IMR-90 (cell line): ENCODE results near the gene GALNT5. TPM values are rescaled to one million over a fixed set of nuclear protein-coding genes. Genes with fewer than 3 reads are reported as not detected.

Source experiments
- ATAC-seq: fragments of 200-7000 bp; cut with Tn5 transposase; 2 replicates; pipeline ENCODE4 v1.9.1; 2020; ENCODE audit warnings: low read depth, mild to moderate bottlenecking, moderate library complexity
- BruUV-seq: library from RNA; stranded (reverse); fragments of 400-500 nt; replicated peaks from 2 replicates; lab custom pipeline; 2021; lab: Mats Ljungman, UMichigan
- CTCF ChIA-PET: fragments of 300-600 bp; formaldehyde crosslinking; extraction: SDS; loops from one replicate; lab custom pipeline; 2021; ENCODE audit warnings: antibody characterized with exemption; lab: Yijun Ruan, JAX
- POLR2A ChIA-PET: fragments of 300-600 bp; sonication (Branson Sonifier 250); formaldehyde crosslinking; loops from one replicate; lab custom pipeline; 2022; ENCODE audit warnings: antibody characterized with exemption; ENCODE audit not compliant: unreplicated experiment; lab: Charles Lee
- DNase-seq: peaks from one replicate; pipeline ENCODE4 v3.0.0; 2013
- H2AFZ ChIP-seq: replicated peaks from 2 replicates; pipeline ENCODE3; 2013; ENCODE audit warnings: low read length, mild to moderate bottlenecking; ENCODE audit not compliant: poor library complexity
- H2AK5ac ChIP-seq: 2 replicates; pipeline ENCODE4 v1.6.1; 2013; ENCODE audit warnings: low read depth, low read length, inconsistent platforms
- H2AK9ac ChIP-seq: replicated peaks from 2 replicates; pipeline ENCODE3; 2013; ENCODE audit warnings: mild to moderate bottlenecking, low read depth, low read length, moderate library complexity; ENCODE audit not compliant: poor library complexity
- H2BK120ac ChIP-seq: 2 replicates; pipeline ENCODE4 v1.6.1; 2013; ENCODE audit warnings: low read depth, low read length, inconsistent platforms
- H2BK15ac ChIP-seq: 3 replicates; pipeline ENCODE4 v1.6.1; 2013; ENCODE audit warnings: low read depth, low read length, inconsistent platforms
- H2BK20ac ChIP-seq: 2 replicates; pipeline ENCODE4 v1.6.1; 2013; ENCODE audit warnings: low read depth, mild to moderate bottlenecking, inconsistent platforms, low read length, moderate library complexity
- H2BK5ac ChIP-seq: 2 replicates; pipeline ENCODE4 v1.6.1; 2013; ENCODE audit warnings: mild to moderate bottlenecking, low read depth, low read length, inconsistent platforms; ENCODE audit not compliant: poor library complexity, severe bottlenecking
- H3K14ac ChIP-seq: replicated peaks from 2 replicates; pipeline ENCODE4 v1.6.1; 2013; ENCODE audit warnings: low read depth, low read length, inconsistent platforms
- H3K18ac ChIP-seq: 2 replicates; pipeline ENCODE4 v1.6.1; 2013; ENCODE audit warnings: low read depth, low read length, control low read depth
- H3K23ac ChIP-seq: 2 replicates; pipeline ENCODE4 v1.6.1; 2013; ENCODE audit warnings: low read depth, low read length, inconsistent platforms
- H3K27ac ChIP-seq: 2 replicates; pipeline ENCODE4 v1.5.1; 2013; ENCODE audit warnings: mild to moderate bottlenecking, control low read depth, low read length; ENCODE audit not compliant: insufficient read depth
- H3K27me3 ChIP-seq: 2 replicates; pipeline ENCODE4 v1.6.1; 2013; ENCODE audit warnings: low read length; ENCODE audit not compliant: control insufficient read depth, insufficient read depth
- H3K36me3 ChIP-seq: 2 replicates; pipeline ENCODE4 v1.6.1; 2013; ENCODE audit warnings: low read length, mixed read lengths; ENCODE audit not compliant: control insufficient read depth, insufficient read depth
- H3K4ac ChIP-seq: 2 replicates; pipeline ENCODE4 v1.6.1; 2013; ENCODE audit warnings: low read depth, low read length, inconsistent platforms
- H3K4me1 ChIP-seq: 2 replicates; pipeline ENCODE4 v1.6.1; 2013; ENCODE audit warnings: low read length, mixed read lengths; ENCODE audit not compliant: control insufficient read depth, insufficient read depth
- H3K4me2 ChIP-seq: 2 replicates; pipeline ENCODE4 v1.6.1; 2013; ENCODE audit warnings: low read depth, mild to moderate bottlenecking, control low read depth, low read length, moderate library complexity
- H3K4me3 ChIP-seq: 2 replicates; pipeline ENCODE4 v1.5.1; 2013; ENCODE audit warnings: low read depth, mild to moderate bottlenecking, control low read depth, low read length, moderate library complexity; ENCODE audit not compliant: insufficient read depth
- H3K56ac ChIP-seq: 2 replicates; pipeline ENCODE4 v1.6.1; 2013; ENCODE audit warnings: low read length, inconsistent platforms; ENCODE audit not compliant: insufficient read depth; ENCODE audit errors: extremely low read depth
- H3K79me1 ChIP-seq, 2 experiments: 2 replicates each; pipeline ENCODE4 v1.6.1; 2013; ENCODE audit warnings: low read length in 2 of 2, inconsistent platforms in 1 of 2, low read depth in 1 of 2
- H3K9ac ChIP-seq: 2 replicates; pipeline ENCODE4 v1.6.1; 2013; ENCODE audit warnings: low read depth, low read length, control low read depth
- H3K9me1 ChIP-seq: 2 replicates; pipeline ENCODE4 v1.6.1; 2013; ENCODE audit warnings: low read length, inconsistent platforms; ENCODE audit not compliant: insufficient read depth
- H3K9me3 ChIP-seq: 2 replicates; pipeline ENCODE4 v1.6.1; 2013; ENCODE audit warnings: low read length; ENCODE audit not compliant: control insufficient read depth, insufficient read depth
- H4K20me1 ChIP-seq: 2 replicates; pipeline ENCODE4 v1.6.1; 2013; ENCODE audit warnings: low read length, inconsistent platforms; ENCODE audit not compliant: insufficient read depth
- H4K5ac ChIP-seq: 2 replicates; pipeline ENCODE4 v1.6.1; 2013; ENCODE audit warnings: mild to moderate bottlenecking, low read depth, low read length, control low read depth
- H4K8ac ChIP-seq, 2 experiments: 2 replicates each; pipeline ENCODE4 v1.6.1; 2013; ENCODE audit warnings: low read depth in 2 of 2, low read length in 2 of 2, control low read depth in 1 of 2, inconsistent platforms in 1 of 2
- H4K91ac ChIP-seq: 2 replicates; pipeline ENCODE4 v1.6.1; 2013; ENCODE audit warnings: low read depth, low read length, inconsistent platforms; ENCODE audit not compliant: insufficient read depth
- CEBPB ChIP-seq: IDR thresholded peaks from 2 replicates; pipeline ENCODE4 v1.6.1; 2012; ENCODE audit warnings: low read depth, low read length, improper control_type of control experiment
- CTCF ChIP-seq: conservative IDR thresholded peaks from 2 replicates; pipeline ENCODE4 v1.5.1; 2012; ENCODE audit warnings: mild to moderate bottlenecking, low read depth, low read length, improper control_type of control experiment
- ELK1 ChIP-seq: fragments of 150-350 bp; IDR thresholded peaks from 2 replicates; pipeline ENCODE4 v1.6.1; 2016; ENCODE audit warnings: low read depth, mild to moderate bottlenecking, low read length, moderate library complexity, borderline replicate concordance
- FOS ChIP-seq: fragments of 150-350 bp; IDR thresholded peaks from 2 replicates; pipeline ENCODE4 v1.6.1; 2016; ENCODE audit warnings: low read depth, low read length
- MAZ ChIP-seq: IDR thresholded peaks from 2 replicates; pipeline ENCODE4 v1.6.1; 2012; ENCODE audit warnings: low read depth, mild to moderate bottlenecking, low read length, improper control_type of control experiment, moderate library complexity, borderline replicate concordance
- WGBS, 2 experiments: methylation state at CpG; one replicate each; pipeline versions ENCODE4 v1.1.5 to v1.1.7; 2013; ENCODE audit warnings: missing lambda C conversion rate in 2 of 2; ENCODE audit not compliant: insufficient read length in 1 of 2; ENCODE audit errors: extremely low coverage in 2 of 2; 5-methylcytosine and 5-hydroxymethylcytosine counted together
- dilution Hi-C: fragments of 300-500 bp; cut with HindIII; formaldehyde crosslinking; loops from one replicate; pipeline ENCODE4 v1.14.3; 2018; ENCODE audit warnings: low sequenced_read_pairs; ENCODE audit not compliant: unreplicated experiment
- in situ Hi-C: fragments of 300-500 bp; cut with MboI; formaldehyde crosslinking; loops from 3 replicates; pipeline ENCODE4 v1.14.3; 2019; ENCODE audit warnings: low sequenced_read_pairs, inconsistent platforms, mixed read lengths
- intact Hi-C: fragments of 100-400 bp; cut with micrococcal nuclease; formaldehyde crosslinking; loops from 2 replicates; pipeline ENCODE4 v1.10.0; 2022
- polyA plus RNA-seq, 3 experiments: library from polyadenylated mRNA; depleted of rRNA; stranded (reverse); fragments of >200 nt; gene quantifications; 2 replicates each; pipeline ENCODE4 v1.2.3, GENCODE V29; 2012; ENCODE audit warnings: low replicate concordance in 1 of 3
- total RNA-seq: library from RNA; depleted of rRNA; stranded (reverse); fragments of >200 nt; gene quantifications from 2 replicates; pipeline ENCODE4 v1.2.3, GENCODE V29; 2012

The GALNT5 gene
- total and polyA plus RNA-seq, 2 of the 4 experiments (the other 2 are of a cell fraction), result 36.3 to 63.3 TPM

- H3K56ac ChIP-seq, result no peak overlapping the region
- POLR2A ChIA-PET, result no interaction called here
- no peaks in the 10 kb centered on the region for H4K20me1 ChIP-seq
- no peaks in the 10 kb centered on the region for H3K36me3 ChIP-seq
- TF ChIP-seq CEBPB (peak; percentile 72), MAZ (no peak), CTCF (no peak), FOS (no peak), ELK1 (no peak)
- H3K4me3 ChIP-seq, result no peak overlapping the region
- no peak overlapping the region for H3K18ac ChIP-seq
- no peak overlapping the region for H2BK20ac ChIP-seq
- H3K79me1 ChIP-seq, result no peaks in the 10 kb centered on the region
- H2AK5ac ChIP-seq, result no peak overlapping the region
- CTCF ChIA-PET, result no interaction called here
- DNase-seq (no peak), ATAC-seq (no peak)
- H4K5ac ChIP-seq, result no peak overlapping the region
- no peak overlapping the region; the same call in 2 of the 3 replicates for H2BK15ac ChIP-seq
- H2BK120ac ChIP-seq, result no peak overlapping the region
- no peaks in the 10 kb centered on the region for H3K9me3 ChIP-seq
- no TSS peak for BruUV-seq
- no peaks in the 10 kb centered on the region for H3K27me3 ChIP-seq
- no CpG with 5 or more reads among the region's 2 CpGs for WGBS, 2 experiments
- no peak overlapping the region for H4K8ac ChIP-seq
- no peak overlapping the region for H3K9ac ChIP-seq
- peaks cover 6% of the 10 kb centered on the region for H3K4me1 ChIP-seq
- in situ Hi-C loops (no loop called here), intact Hi-C loops (no loop called here), dilution Hi-C loops (no loop called here)
- no peak overlapping the region for H4K91ac ChIP-seq
- H2AFZ ChIP-seq, result no peak overlapping the region
- no peak overlapping the region for H2BK5ac ChIP-seq
- H3K9me1 ChIP-seq, result no peaks in the 10 kb centered on the region
- no peak overlapping the region for H3K14ac ChIP-seq
- no peak overlapping the region for H2AK9ac ChIP-seq
- no peak overlapping the region for H3K4ac ChIP-seq
- no peak overlapping the region for H3K27ac ChIP-seq
- H3K4me2 ChIP-seq, result no peak overlapping the region
- no peak overlapping the region for H3K23ac ChIP-seq
These were observed 21.1 kb upstream of the GALNT5 start for GRCh38 chr2:157236404-157236803.
